ENCODE measurements around the gene DOK3.
A peak's percentile ranks its signal among the peaks of the same experiment; 100 is the strongest.
"Not testable (repeated sequence)": the region's sequence is repeated elsewhere in the genome, so short reads cannot be mapped to it uniquely, and the experiment has no call there.

The DOK3 gene

GRCh38 chr5:177489119-177489716 is 20.4 kb downstream of the DOK3 start:
- Histone ChIP-seq H3K36me3 (peaks cover 15% of the 10 kb centered on the region), H3K4me3 (ENCODE audit: low read depth, low read length) (no peak overlapping the region), H3K27me3 (ENCODE audit: insufficient read depth, low read depth, severe bottlenecking) (no peaks in the 10 kb centered on the region), H3K9me3 (ENCODE audit: severe bottlenecking) (no peaks in the 10 kb centered on the region), H3K27ac (no peak overlapping the region)
- DNase-seq: peak; percentile 49
- TF ChIP-seq CTCF (IDR thresholded peaks at IDR 0.05; ENCODE audit: low read depth, low read length): peak; percentile 19; the same call in 1 of the 2 replicates

DNA sequence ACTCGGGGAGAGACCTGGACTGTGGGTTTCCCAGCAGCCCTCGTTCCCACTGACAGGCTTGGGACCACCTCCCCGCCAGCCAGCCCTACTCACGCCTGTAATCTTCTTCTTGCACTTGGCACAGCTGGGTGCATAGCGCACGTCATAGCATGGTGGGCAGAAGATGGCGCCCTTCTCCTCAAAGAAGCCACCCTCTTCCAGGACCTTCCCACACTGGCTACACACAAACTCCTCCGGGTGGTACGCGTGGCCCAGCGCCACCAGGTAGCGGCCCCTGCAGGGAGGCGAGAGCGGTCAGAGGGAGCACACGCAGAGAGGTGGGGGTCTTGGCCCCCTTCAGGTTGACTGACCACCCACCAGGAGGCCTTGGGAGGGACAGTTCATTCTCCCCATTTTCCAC is 21.7 kb downstream of the DOK3 start:
- H3K27ac ChIP-seq: no peak overlapping the region
- no peak overlapping the region for H3K4me3 ChIP-seq (ENCODE audit: low read depth, low read length)
- no peak for TF ChIP-seq CTCF (IDR thresholded peaks at IDR 0.05; ENCODE audit: low read depth, low read length)
- no peak for DNase-seq
- no peaks in the 10 kb centered on the region for H3K27me3 ChIP-seq (ENCODE audit: insufficient read depth, low read depth, severe bottlenecking)
- H3K9me3 ChIP-seq (ENCODE audit: severe bottlenecking): no peaks in the 10 kb centered on the region
- H3K36me3 ChIP-seq: peaks cover 15% of the 10 kb centered on the region

DNA sequence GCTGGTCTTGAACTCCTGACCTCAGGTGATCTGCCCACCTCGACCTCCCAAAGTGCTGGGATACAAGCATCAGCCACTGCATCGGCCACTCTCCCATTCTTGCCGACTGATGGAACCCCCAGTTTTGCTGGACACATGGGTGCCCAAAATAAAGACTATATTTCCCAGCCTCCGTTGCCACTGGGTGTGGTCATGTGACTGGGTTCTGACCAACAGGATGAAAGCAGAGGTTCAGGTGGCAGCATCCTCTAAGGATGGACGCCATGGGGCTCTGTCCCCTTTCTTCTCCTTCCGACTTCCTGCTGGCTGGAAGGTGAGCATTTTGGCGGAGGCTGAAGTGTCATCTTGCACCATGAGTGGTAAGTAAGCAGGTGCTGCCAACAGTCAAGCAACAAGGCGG is 22.5 kb downstream of the DOK3 start:
- no peak overlapping the region for H3K27ac ChIP-seq
- no peak for DNase-seq
- no peaks in the 10 kb centered on the region for H3K9me3 ChIP-seq (ENCODE audit: severe bottlenecking)
- H3K36me3 ChIP-seq: peaks cover 15% of the 10 kb centered on the region
- no peak for TF ChIP-seq CTCF (IDR thresholded peaks at IDR 0.05; ENCODE audit: low read depth, low read length)
- no peaks in the 10 kb centered on the region for H3K27me3 ChIP-seq (ENCODE audit: insufficient read depth, low read depth, severe bottlenecking)
- no peak overlapping the region for H3K4me3 ChIP-seq (ENCODE audit: low read depth, low read length)

DNA sequence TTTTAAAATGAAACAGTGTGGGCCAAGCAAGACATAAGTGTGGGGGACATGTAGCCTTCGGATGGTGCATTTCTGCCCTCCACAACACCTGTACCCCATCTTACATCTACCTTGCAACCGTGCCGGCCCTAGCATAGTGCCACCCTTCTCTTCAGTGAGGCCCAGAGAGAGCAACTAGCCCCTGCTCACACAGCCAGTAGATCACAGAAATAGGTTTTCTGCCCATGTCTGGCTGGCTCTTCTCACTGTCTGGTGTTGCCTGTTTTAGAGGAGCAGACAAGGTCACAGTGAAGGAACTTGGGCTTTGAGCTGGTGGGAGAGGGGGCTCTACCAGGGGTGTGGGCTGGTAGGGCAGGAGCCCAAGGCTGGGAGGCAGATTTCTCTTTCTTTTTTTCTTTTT is 23.4 kb downstream of the DOK3 start:
- no peaks in the 10 kb centered on the region for H3K9me3 ChIP-seq (ENCODE audit: severe bottlenecking)
- TF ChIP-seq CTCF (IDR thresholded peaks at IDR 0.05; ENCODE audit: low read depth, low read length): no peak
- DNase-seq: no peak
- no peaks in the 10 kb centered on the region for H3K27me3 ChIP-seq (ENCODE audit: insufficient read depth, low read depth, severe bottlenecking)
- no peak overlapping the region for H3K4me3 ChIP-seq (ENCODE audit: low read depth, low read length)
- H3K36me3 ChIP-seq: peaks cover 15% of the 10 kb centered on the region
- H3K27ac ChIP-seq: no peak overlapping the region

GRCh38 chr5:177485753-177486152 is 23.9 kb downstream of the DOK3 start:
- not testable (repeated sequence) for H3K27ac ChIP-seq; DNase-seq; H3K4me3 ChIP-seq (ENCODE audit: low read depth, low read length); H3K9me3 ChIP-seq (ENCODE audit: severe bottlenecking); H3K27me3 ChIP-seq (ENCODE audit: insufficient read depth, low read depth, severe bottlenecking)
- peaks cover 15% of the 10 kb centered on the region for H3K36me3 ChIP-seq

DNA sequence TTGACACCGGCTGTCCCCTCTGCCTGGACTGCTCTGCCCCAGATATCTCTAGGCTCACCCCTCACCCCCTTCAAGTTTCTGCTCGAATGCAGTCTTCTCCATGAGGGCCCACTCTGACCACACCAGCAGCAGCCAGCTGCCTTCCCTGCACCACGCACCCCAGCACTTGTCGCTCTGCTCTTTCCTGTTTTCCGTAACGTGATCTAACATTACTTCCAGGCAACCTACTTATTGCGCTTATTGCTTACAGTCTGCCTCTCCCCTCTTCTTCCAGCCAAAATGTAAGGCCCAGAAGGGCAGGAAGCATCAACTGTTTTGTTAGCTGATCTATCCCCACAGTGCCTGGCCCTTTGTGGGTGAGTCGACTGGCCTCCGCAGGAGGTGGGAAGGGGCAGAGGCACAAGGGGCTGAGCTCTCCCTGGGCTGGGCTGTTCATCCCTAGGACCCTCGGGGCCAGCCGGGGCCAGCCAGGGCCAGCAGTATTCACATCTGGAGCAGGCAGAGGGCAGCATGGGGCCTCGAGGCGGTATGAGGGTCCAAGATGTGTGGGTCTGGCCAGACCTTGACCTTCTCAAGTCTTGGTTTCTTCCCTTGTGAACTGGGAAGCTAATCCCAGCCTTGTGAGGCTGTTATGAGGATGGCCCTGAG is 24.6 kb downstream of the DOK3 start:
- Histone ChIP-seq H3K36me3 (peaks cover 10% of the 10 kb centered on the region), H3K27ac (peak overlapping the region; percentile 64), H3K9me3 (ENCODE audit: severe bottlenecking) (no peaks in the 10 kb centered on the region), H3K4me3 (ENCODE audit: low read depth, low read length) (no peak overlapping the region), H3K27me3 (ENCODE audit: insufficient read depth, low read depth, severe bottlenecking) (no peaks in the 10 kb centered on the region)
- no peak for TF ChIP-seq CTCF (IDR thresholded peaks at IDR 0.05; ENCODE audit: low read depth, low read length)
- DNase-seq: no peak

Measured in WERI-Rb-1 (cell line).